ENCODE data around the gene HMX3. TPM values are rescaled to one million over a fixed set of nuclear protein-coding genes. Genes with fewer than 3 reads are reported as not detected.

Gene HMX3
- total RNA-seq, 4 donors from 2014 or later = 1.1 to 3.4 TPM; not detected in 2

GRCh38 chr10:123146894-123147634, 11.3 kb downstream of the HMX3 start:
- Histone ChIP-seq H3K36me3 (no peaks in the 10 kb centered on the region), H3K27me3 (peaks cover 0 to 72% of the 10 kb centered on the region in 2 donors), H3K9me3 (peaks cover 0 to 3% (median 0%) of the 10 kb centered on the region in 4 donors), H3K27ac (no peak overlapping the region), H3K4me3 (no peak overlapping the region), H3K4me1 (peaks cover 0 to 49% (median 27%) of the 10 kb centered on the region in 4 donors)
- no peak for TF ChIP-seq CTCF (IDR thresholded peaks at IDR 0.05)
- no peak for TF ChIP-seq POLR2A (IDR thresholded peaks at IDR 0.05)
- no peak for DNase-seq

GRCh38 chr10:123147635-123148413, 12.1 kb downstream of the HMX3 start, which contains the start of gene HMX2:
TSS of gene HMX2 (plus strand) at chr10:123148136. CDS start at chr10:123148379, 243 bp downstream.
- peak within 1 kb of the TSS in 3 of 4 donors; percentile 15 to 33 (median 16) for H3K4me3 ChIP-seq
- no peaks in the 10 kb centered on the region for H3K36me3 ChIP-seq
- TF ChIP-seq CTCF (IDR thresholded peaks at IDR 0.05) = no peak
- TF ChIP-seq POLR2A (IDR thresholded peaks at IDR 0.05) = no peak
- no peak within 1 kb of the TSS for H3K27ac ChIP-seq
- H3K27me3 ChIP-seq = peaks cover 0 to 65% of the 10 kb centered on the region in 2 donors
- peaks cover 0 to 49% (median 27%) of the 10 kb centered on the region in 4 donors for H3K4me1 ChIP-seq
- DNase-seq = no peak
- peaks cover 0 to 3% (median 0%) of the 10 kb centered on the region in 4 donors for H3K9me3 ChIP-seq

- peaks cover 0 to 3% (median 0%) of the 10 kb centered on the region in 4 donors for H3K9me3 ChIP-seq
- peak overlapping the region in 3 of 4 donors; percentile 15 to 33 (median 16) for H3K4me3 ChIP-seq
- H3K27ac ChIP-seq = no peak overlapping the region
- H3K27me3 ChIP-seq = peaks cover 0 to 58% of the 10 kb centered on the region in 2 donors
- H3K36me3 ChIP-seq = no peaks in the 10 kb centered on the region
- H3K4me1 ChIP-seq = peaks cover 0 to 49% (median 27%) of the 10 kb centered on the region in 4 donors
- TF ChIP-seq POLR2A (IDR thresholded peaks at IDR 0.05) (no peak), CTCF (IDR thresholded peaks at IDR 0.05) (no peak)
- DNase-seq = no peak
Measured at GRCh38 chr10:123148414-123149161, 12.8 kb downstream of the HMX3 start.

- DNase-seq = no peak
- Histone ChIP-seq H3K27ac (no peak overlapping the region), H3K9me3 (peaks cover 0 to 3% (median 0%) of the 10 kb centered on the region in 4 donors), H3K4me1 (peaks cover 0 to 49% (median 27%) of the 10 kb centered on the region in 4 donors), H3K4me3 (peak overlapping the region in 2 of 4 donors; percentile 41 to 42), H3K27me3 (peaks cover 0 to 58% of the 10 kb centered on the region in 2 donors), H3K36me3 (no peaks in the 10 kb centered on the region)
- TF ChIP-seq CTCF (IDR thresholded peaks at IDR 0.05) (no peak), POLR2A (IDR thresholded peaks at IDR 0.05) (no peak)
Measured at GRCh38 chr10:123149162-123149567, 13.4 kb downstream of the HMX3 start.

Measured in Peyer's patch (tissue), 4 donors.